ENCODE measurements around the gene HOXC11. TPM values are rescaled to one million over a fixed set of nuclear protein-coding genes. Genes with fewer than 3 reads are reported as not detected.

The HOXC11 gene
- total and polyA plus RNA-seq, 2 donors (not counting 1 experiment from before 2014, with no cell fraction given) = not detected

DNA sequence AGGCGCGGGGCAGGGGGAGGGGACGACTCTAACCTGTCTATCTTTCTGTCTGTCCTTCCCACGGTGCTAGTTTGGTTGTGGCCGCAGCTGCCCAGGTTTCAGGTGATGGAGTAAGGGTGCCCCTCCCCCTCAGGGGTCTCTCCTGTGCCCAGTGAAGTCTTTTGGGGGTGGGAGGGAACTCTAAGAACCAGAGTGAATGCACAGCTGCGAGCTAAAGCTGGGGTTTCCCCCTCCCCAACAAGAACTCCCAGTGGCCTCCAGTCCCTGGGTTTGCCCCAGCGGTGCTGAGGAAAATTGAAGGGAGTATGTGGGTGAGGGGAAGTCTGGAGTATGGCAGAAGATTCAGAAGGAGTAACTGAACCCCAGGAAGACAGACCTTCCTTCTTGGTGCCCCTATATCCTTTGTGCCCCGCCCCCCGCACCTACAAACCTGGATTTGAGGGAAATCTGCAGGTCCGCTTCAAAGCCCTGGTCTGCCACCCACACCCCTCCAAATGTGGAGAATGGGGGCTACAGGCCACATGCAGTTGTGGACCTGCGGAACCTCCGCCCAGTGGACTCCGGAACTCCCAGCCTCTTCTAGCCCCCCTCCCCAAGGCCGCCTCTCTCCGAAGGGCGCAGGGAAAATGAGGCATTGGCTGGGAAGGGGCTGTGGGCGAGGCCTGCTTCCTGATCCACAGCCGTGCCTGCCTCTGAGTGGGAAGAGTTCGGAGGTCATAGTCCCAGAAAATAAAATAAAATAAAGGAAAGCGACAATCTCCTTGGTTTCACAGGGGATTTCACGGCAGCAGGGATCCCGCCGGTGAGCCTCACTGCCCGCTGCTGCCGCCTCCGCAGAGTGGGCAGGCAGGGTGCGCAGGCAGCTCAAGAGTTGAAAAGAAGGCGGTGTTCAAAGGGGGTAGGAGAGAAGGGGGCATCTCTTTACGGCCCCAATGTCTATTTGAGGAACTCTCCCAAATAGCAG, 23.6 kb downstream of the HOXC11 start:
- peaks cover 0 to 75% (median 0%) of the 10 kb centered on the region in 3 donors for H3K9me3 ChIP-seq (ENCODE audit: control extremely low read depth in 1 of 3, control insufficient read depth in 2 of 3, insufficient read depth in 1 of 3, low read length in 2 of 3)
- H3K4me2 ChIP-seq (replicated peaks; ENCODE audit: low read depth, low read length, poor library complexity, severe bottlenecking) = peak overlapping the region; percentile 96
- H3K4me3 ChIP-seq (ENCODE audit: control extremely low read depth in 1 of 5, extremely low read depth in 1 of 5, insufficient read depth in 1 of 5, low read depth in 2 of 5, low read length in 4 of 5) = peak overlapping the region in 4 of 5 experiments; percentile 44 to 60 (median 58)
- peak overlapping the region; percentile 58 for H3K9ac ChIP-seq (ENCODE audit: low read length)
- no peaks in the 10 kb centered on the region for H3K79me2 ChIP-seq (ENCODE audit: control insufficient read depth, insufficient read depth, low read length)
- no peaks in the 10 kb centered on the region for H3K9me3 Mint-ChIP-seq (ENCODE audit: insufficient read depth)
- intact Hi-C loops (cut with micrococcal nuclease) = loop anchor here (5.0 kb wide), 2 partner anchors 36 to 44 kb away; partner anchors contain the start of genes HOXC12 and HOXC5
- H3K4me3 Mint-ChIP-seq = peak overlapping the region; percentile 89
- H4K20me1 ChIP-seq (ENCODE audit: control insufficient read depth, insufficient read depth, low read length, poor library complexity, severe bottlenecking) = no peaks in the 10 kb centered on the region
- DNase-seq = no peak
- ChIA-PET CTCF (interaction anchor here (1.1 to 1.6 kb wide), 2 partner anchors 9 to 194 kb away, joined by 3 to 7 read pairs; no protein-coding TSS in a partner anchor), POLR2A (interaction anchor here (0.6 kb wide), 2 partner anchors 328 to 596 kb away, joined by 3 read pairs; partner anchors contain the start of gene COPZ1)
- peak overlapping the region; percentile 46 for H3K27ac Mint-ChIP-seq
- peak overlapping the region; percentile 70 for H2AFZ ChIP-seq (ENCODE audit: insufficient read depth, low read depth, low read length, poor library complexity, severe bottlenecking)
- H3K27me3 Mint-ChIP-seq = peaks cover 85% of the 10 kb centered on the region
- 16% methylated on average over 16 of the region's 29 CpGs for WGBS (ENCODE audit: insufficient coverage)
- no peak for ATAC-seq (ENCODE audit: low read depth)
- no peaks in the 10 kb centered on the region for H3K36me3 ChIP-seq (replicated peaks in 1 of 2; ENCODE audit: control extremely low read depth in 1 of 2, control insufficient read depth in 1 of 2, extremely low read depth in 1 of 2, insufficient read depth in 2 of 2, low read length in 1 of 2)
- H3K27me3 ChIP-seq (replicated peaks in 1 of 4; ENCODE audit: control extremely low read depth in 1 of 4, control insufficient read depth in 3 of 4, insufficient read depth in 4 of 4, low read length in 3 of 4) = peaks cover 0 to 98% (median 84%) of the 10 kb centered on the region in 4 experiments
- H3K27ac ChIP-seq (ENCODE audit: low read length in 2 of 2) = no peak overlapping the region
- peaks cover 37 to 70% of the 10 kb centered on the region in 2 donors for H3K4me1 ChIP-seq (ENCODE audit: control insufficient read depth in 2 of 2, insufficient read depth in 2 of 2, low read length in 2 of 2)
- H3K4me1 Mint-ChIP-seq = peaks cover 33% of the 10 kb centered on the region
- no peak for TF ChIP-seq CTCF (IDR thresholded peaks at IDR 0.05)
- TF ChIP-seq EZH2 (IDR thresholded peaks at IDR 0.05; ENCODE audit: borderline replicate concordance, insufficient read depth, low read depth, low read length, poor library complexity, severe bottlenecking) = no peak
